Prostate gland (tissue), 2 donors: Measurements from ENCODE around the gene DNMT3A. TPM values are rescaled to one million over a fixed set of nuclear protein-coding genes. Genes with fewer than 3 reads are reported as not detected.

Experiments used
- DNase-seq: peaks from one replicate; pipeline ENCODE4 v3.0.0-alpha.2; 2019; ENCODE audit warnings: low spot score
- H3K27ac ChIP-seq, 2 donors: fragments of 200-600 bp; sonication (generic); 2 replicates each; pipeline ENCODE4 v1.5.1; 2017 to 2019
- H3K27me3 ChIP-seq: fragments of 200-600 bp; sonication (generic); replicated peaks from 2 replicates; pipeline ENCODE4 v1.5.1; 2019; ENCODE audit not compliant: insufficient read depth
- H3K36me3 ChIP-seq, 2 donors: fragments of 200-600 bp; sonication (generic); 1 replicate in 1 of 2; 2 replicates in 1 of 2; pipeline versions ENCODE4 v1.5.1 to v1.8.1; 2017 to 2019
- H3K4me1 ChIP-seq: fragments of 200-600 bp; sonication (generic); replicated peaks from 2 replicates; pipeline ENCODE4 v1.5.1; 2019
- H3K4me3 ChIP-seq, 2 donors: fragments of 200-600 bp; sonication (generic); 2 replicates each; pipeline ENCODE4 v1.5.1; 2017 to 2019
- H3K9me3 ChIP-seq: fragments of 200-600 bp; sonication (generic); 2 replicates; pipeline ENCODE4 v1.5.1; 2017
- POLR2A ChIP-seq: fragments of 450-650 bp; IDR thresholded peaks from one replicate; pipeline ENCODE4 v1.6.1; 2016; ENCODE audit warnings: antibody characterized with exemption, mild to moderate bottlenecking
- POLR2AphosphoS5 ChIP-seq: sonication (generic); formaldehyde crosslinking; IDR thresholded peaks from one replicate; pipeline ENCODE4 v1.6.1; 2017; ENCODE audit warnings: antibody characterized with exemption
- WGBS: methylation state at CpG from one replicate; pipeline ENCODE4 v1.1.5; 2018; 5-methylcytosine and 5-hydroxymethylcytosine counted together
- intact Hi-C: fragments of 100-400 bp; cut with DNase I; formaldehyde crosslinking; loops from one replicate; pipeline ENCODE4 v1.14.2; 2022
- total RNA-seq, 2 donors: library from RNA; depleted of rRNA; stranded (reverse); fragments of >200 nt; gene quantifications; one replicate each; pipeline ENCODE4 v1.1.0, GENCODE V29; 2016
- TF ChIP-seq, protein P1 (sequence below), 4 experiments: fragments of 200-600 bp in 2 of 4; fragments of 450-650 bp in 2 of 4; sonication (generic) in 2 of 4; IDR thresholded peaks; 1 replicate in 3 of 4; 2 replicates in 1 of 4; pipeline ENCODE4 v1.5.1; 2016 to 2019; ENCODE audit warnings: antibody characterized with exemption in 4 of 4, mild to moderate bottlenecking in 2 of 4, moderate library complexity in 2 of 4

DNMT3A gene
- total RNA-seq, 2 donors from 2014 or later = 8.7 to 28.2 TPM

- H3K27me3 ChIP-seq = no peaks in the 10 kb centered on the region
- intact Hi-C loops = loop anchor here (1.0 kb wide), 1 partner anchor 11 kb away; no protein-coding TSS in a partner anchor
- no peaks in the 10 kb centered on the region for H3K4me1 ChIP-seq
- DNase-seq = no peak
- H3K36me3 ChIP-seq = peaks cover 0 to 2% of the 10 kb centered on the region in 2 donors
- no peak overlapping the region for H3K4me3 ChIP-seq
- 45% methylated on average over 8 of the region's 8 CpGs for WGBS
- no peaks in the 10 kb centered on the region for H3K9me3 ChIP-seq
- H3K27ac ChIP-seq = no peak overlapping the region
- TF ChIP-seq POLR2A (no peak), POLR2AphosphoS5 (no peak)
- TF ChIP-seq, protein P1, sequence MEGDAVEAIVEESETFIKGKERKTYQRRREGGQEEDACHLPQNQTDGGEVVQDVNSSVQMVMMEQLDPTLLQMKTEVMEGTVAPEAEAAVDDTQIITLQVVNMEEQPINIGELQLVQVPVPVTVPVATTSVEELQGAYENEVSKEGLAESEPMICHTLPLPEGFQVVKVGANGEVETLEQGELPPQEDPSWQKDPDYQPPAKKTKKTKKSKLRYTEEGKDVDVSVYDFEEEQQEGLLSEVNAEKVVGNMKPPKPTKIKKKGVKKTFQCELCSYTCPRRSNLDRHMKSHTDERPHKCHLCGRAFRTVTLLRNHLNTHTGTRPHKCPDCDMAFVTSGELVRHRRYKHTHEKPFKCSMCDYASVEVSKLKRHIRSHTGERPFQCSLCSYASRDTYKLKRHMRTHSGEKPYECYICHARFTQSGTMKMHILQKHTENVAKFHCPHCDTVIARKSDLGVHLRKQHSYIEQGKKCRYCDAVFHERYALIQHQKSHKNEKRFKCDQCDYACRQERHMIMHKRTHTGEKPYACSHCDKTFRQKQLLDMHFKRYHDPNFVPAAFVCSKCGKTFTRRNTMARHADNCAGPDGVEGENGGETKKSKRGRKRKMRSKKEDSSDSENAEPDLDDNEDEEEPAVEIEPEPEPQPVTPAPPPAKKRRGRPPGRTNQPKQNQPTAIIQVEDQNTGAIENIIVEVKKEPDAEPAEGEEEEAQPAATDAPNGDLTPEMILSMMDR (IDR thresholded peaks at IDR 0.05) = no peak
These were observed 18.0 kb downstream of the DNMT3A start for GRCh38 chr2:25323610-25324189.

- WGBS = 74% methylated on average over 13 of the region's 13 CpGs
These were observed 18.6 kb downstream of the DNMT3A start for GRCh38 chr2:25323042-25323514.

GRCh38 chr2:25322312-25322711, 19.4 kb downstream of the DNMT3A start:
- DNase-seq = no peak
- H3K27me3 ChIP-seq = no peaks in the 10 kb centered on the region
- no peaks in the 10 kb centered on the region for H3K9me3 ChIP-seq
- WGBS = 90% methylated on average over 9 of the region's 9 CpGs
- H3K27ac ChIP-seq = no peak overlapping the region
- no peak overlapping the region for H3K4me3 ChIP-seq
- TF ChIP-seq POLR2A (no peak), POLR2AphosphoS5 (no peak)
- TF ChIP-seq, protein P1 (IDR thresholded peaks at IDR 0.05) = no peak
- no peaks in the 10 kb centered on the region for H3K4me1 ChIP-seq
- intact Hi-C loops = no loop called here
- peaks cover 0 to 2% of the 10 kb centered on the region in 2 donors for H3K36me3 ChIP-seq

More at GRCh38 chr2:25323042-25323514, 18.6 kb downstream of the DNMT3A start:
- Histone ChIP-seq H3K27me3 (no peaks in the 10 kb centered on the region), H3K9me3 (no peaks in the 10 kb centered on the region), H3K27ac (no peak overlapping the region), H3K36me3 (peaks cover 0 to 2% of the 10 kb centered on the region in 2 donors), H3K4me1 (no peaks in the 10 kb centered on the region), H3K4me3 (no peak overlapping the region)
- no peak for DNase-seq
- intact Hi-C loops = loop anchor here (1.0 kb wide), 1 partner anchor 11 kb away; no protein-coding TSS in a partner anchor
- TF ChIP-seq POLR2A (no peak), POLR2AphosphoS5 (no peak)
- TF ChIP-seq, protein P1 (IDR thresholded peaks at IDR 0.05) = no peak

DNA sequence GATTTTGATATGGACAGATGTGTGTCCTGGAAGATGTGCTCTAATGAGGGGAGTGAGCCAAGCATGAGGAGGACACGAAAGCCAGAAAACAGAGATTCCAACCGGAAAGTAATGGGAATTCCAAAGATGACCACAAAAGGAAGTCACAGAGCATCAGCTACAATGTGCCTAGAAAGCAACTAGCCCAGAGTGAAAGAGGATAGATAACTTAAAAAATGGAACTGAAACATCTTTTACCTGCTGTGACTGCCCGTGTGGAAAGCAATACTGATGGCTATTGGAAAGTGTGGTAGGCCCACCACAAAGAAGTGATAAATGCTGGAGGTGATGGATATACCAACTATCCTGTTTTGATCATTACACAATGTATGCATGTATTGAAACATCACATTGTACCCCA, 21.6 kb downstream of the DNMT3A start:
- TF ChIP-seq POLR2A = no peak
- TF ChIP-seq POLR2AphosphoS5 = no peak
- TF ChIP-seq, protein P1 (IDR thresholded peaks at IDR 0.05) = no peak
- H3K36me3 ChIP-seq = no peaks in the 10 kb centered on the region
- H3K27ac ChIP-seq = no peak overlapping the region
- no peak for DNase-seq
- no peaks in the 10 kb centered on the region for H3K9me3 ChIP-seq
- H3K4me1 ChIP-seq = peaks cover 4% of the 10 kb centered on the region
- intact Hi-C loops = no loop called here
- no peaks in the 10 kb centered on the region for H3K27me3 ChIP-seq
- no peak overlapping the region for H3K4me3 ChIP-seq
- WGBS = 64% methylated on average over 3 of the region's 3 CpGs

DNA sequence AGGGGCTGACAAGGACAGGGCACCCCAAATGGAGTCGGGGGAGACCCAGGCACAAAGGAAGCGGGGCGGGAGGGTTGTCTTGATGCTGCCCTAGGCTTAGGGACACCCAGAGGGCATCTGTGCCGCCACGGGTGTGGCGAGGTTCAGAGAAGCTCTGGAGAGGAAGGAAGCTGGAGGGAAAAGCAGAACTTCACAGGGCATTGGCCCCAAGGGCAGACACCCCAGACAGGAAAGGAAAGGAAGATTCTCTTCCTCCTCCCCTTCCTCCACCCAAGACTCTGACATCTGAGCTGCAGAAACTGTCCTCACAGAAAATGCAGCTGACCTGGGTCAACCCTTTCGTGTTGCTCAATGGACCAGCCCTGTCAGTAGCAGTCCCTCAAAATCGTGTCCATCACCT, 25.6 kb downstream of the DNMT3A start:
- no peaks in the 10 kb centered on the region for H3K27me3 ChIP-seq
- no peak for DNase-seq
- intact Hi-C loops = no loop called here
- TF ChIP-seq POLR2AphosphoS5 (no peak), POLR2A (no peak)
- TF ChIP-seq, protein P1 (IDR thresholded peaks at IDR 0.05) = no peak
- H3K4me1 ChIP-seq = peaks cover 14% of the 10 kb centered on the region
- WGBS = 70% methylated on average over 8 of the region's 8 CpGs
- H3K9me3 ChIP-seq = no peaks in the 10 kb centered on the region
- no peak overlapping the region for H3K27ac ChIP-seq
- no peaks in the 10 kb centered on the region for H3K36me3 ChIP-seq
- H3K4me3 ChIP-seq = no peak overlapping the region
